Pons (tissue), 1 donor: Measurements from ENCODE around the gene PRR9.

Experiments used
- DNase-seq: peaks from one replicate; pipeline ENCODE4 v3.0.0-alpha.2; 2016; ENCODE audit warnings: low spot score

Gene PRR9

DNA sequence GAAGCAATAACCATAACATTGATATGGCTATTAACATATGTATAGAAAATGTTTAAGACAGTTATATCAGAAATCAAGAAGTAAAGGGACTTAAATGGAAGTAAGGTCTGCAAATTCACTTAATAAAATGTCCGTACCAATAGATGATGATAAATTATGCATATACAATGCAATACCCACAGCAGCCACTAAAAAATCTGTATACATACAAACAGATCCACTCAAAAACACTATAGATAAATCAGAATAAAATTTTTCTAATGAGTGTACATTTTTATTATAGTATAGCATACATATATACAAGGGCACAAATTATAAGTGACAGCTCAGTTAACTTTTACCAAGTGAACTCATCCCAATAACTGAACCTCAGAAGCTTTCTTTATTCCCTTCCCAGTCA, 48.1 kb downstream of the PRR9 start:
- no peak for DNase-seq
